Naive thymus-derived CD4-positive, alpha-beta T cell (primary cell): ENCODE data around the gene GHRH. TPM values are rescaled to one million over a fixed set of nuclear protein-coding genes. Genes with fewer than 3 reads are reported as not detected.

Source experiments
- ATAC-seq: fragments of 150-1000 bp; cut with Tn5 transposase; 2 replicates; pipeline ENCODE4 v1.10.0; 2021; ENCODE audit warnings: mild to moderate bottlenecking, moderate library complexity
- CTCF ChIA-PET: fragments of 350-600 bp; sonication (Branson Sonifier 250); formaldehyde crosslinking; loops from one replicate; lab custom pipeline; 2021; ENCODE audit warnings: antibody characterized with exemption; lab: Charles Lee
- POLR2A ChIA-PET: fragments of 350-600 bp; sonication (Branson Sonifier 250); formaldehyde crosslinking; loops from one replicate; lab custom pipeline; 2021; ENCODE audit warnings: antibody characterized with exemption, inconsistent platforms; lab: Charles Lee
- DNase-seq, 9 donors: peaks; one replicate each; pipeline versions ENCODE4 v3.0.0 to v3.0.0-alpha.2; 2020 to 2022; ENCODE audit warnings: mixed read lengths in 1 of 9
- H3K27ac ChIP-seq: one replicate; pipeline ENCODE4 v1.7.0; 2013; ENCODE audit warnings: mild to moderate bottlenecking, low read depth, low read length, moderate library complexity
- H3K27me3 ChIP-seq, 2 donors: one replicate each; pipeline ENCODE4 v1.7.0; 2013; ENCODE audit warnings: low read length in 2 of 2, mild to moderate bottlenecking in 2 of 2, moderate library complexity in 2 of 2; ENCODE audit not compliant: control insufficient read depth in 2 of 2, insufficient read depth in 2 of 2
- H3K36me3 ChIP-seq, 3 experiments: 1 replicate in 2 of 3; 2 replicates in 1 of 3; pipeline ENCODE4 v1.7.0; 2013; ENCODE audit warnings: low read length in 3 of 3, mild to moderate bottlenecking in 3 of 3, moderate library complexity in 1 of 3; ENCODE audit not compliant: insufficient read depth in 3 of 3, control insufficient read depth in 2 of 3
- H3K4me1 ChIP-seq, 2 donors: one replicate each; pipeline ENCODE4 v1.7.0; 2013; ENCODE audit warnings: low read length in 2 of 2, mild to moderate bottlenecking in 2 of 2, moderate library complexity in 1 of 2; ENCODE audit not compliant: control insufficient read depth in 2 of 2, insufficient read depth in 2 of 2
- H3K4me3 ChIP-seq: 2 replicates; pipeline ENCODE4 v1.7.0; 2013; ENCODE audit warnings: mild to moderate bottlenecking, low read length
- H3K9me3 ChIP-seq, 3 experiments: 1 replicate in 2 of 3; 2 replicates in 1 of 3; pipeline ENCODE4 v1.7.0; 2013; ENCODE audit warnings: low read length in 3 of 3; ENCODE audit not compliant: control insufficient read depth in 2 of 3
- H3K27ac Mint-ChIP-seq, 9 donors: one replicate each; pipeline ENCODE4 v1.8.0; 2020 to 2022; ENCODE audit warnings: mixed read lengths in 9 of 9, mild to moderate bottlenecking in 8 of 9, moderate library complexity in 5 of 9, inconsistent platforms in 2 of 9
- H3K27me3 Mint-ChIP-seq, 5 donors: one replicate each; pipeline ENCODE4 v1.8.0; 2021 to 2022; ENCODE audit warnings: mixed read lengths in 5 of 5, mild to moderate bottlenecking in 1 of 5
- H3K36me3 Mint-ChIP-seq, 5 donors: one replicate each; pipeline ENCODE4 v1.8.0; 2020 to 2022; ENCODE audit warnings: mixed read lengths in 5 of 5, mild to moderate bottlenecking in 3 of 5, inconsistent platforms in 1 of 5
- H3K4me1 Mint-ChIP-seq, 7 donors: one replicate each; pipeline ENCODE4 v1.8.0; 2020 to 2022; ENCODE audit warnings: mixed read lengths in 7 of 7, mild to moderate bottlenecking in 3 of 7, inconsistent platforms in 1 of 7
- H3K4me3 Mint-ChIP-seq, 10 donors: one replicate each; pipeline ENCODE4 v1.8.0; 2020 to 2022; ENCODE audit warnings: mild to moderate bottlenecking in 10 of 10, mixed read lengths in 10 of 10, moderate library complexity in 6 of 10, inconsistent platforms in 2 of 10
- H3K9me3 Mint-ChIP-seq, 11 donors: one replicate each; pipeline ENCODE4 v1.8.0; 2020 to 2022; ENCODE audit warnings: mixed read lengths in 11 of 11, mild to moderate bottlenecking in 4 of 11, inconsistent platforms in 1 of 11, moderate library complexity in 1 of 11
- intact Hi-C, 2 donors: fragments of 100-400 bp; cut with micrococcal nuclease; formaldehyde crosslinking; loops; one replicate each; pipeline ENCODE4 v1.15.1; 2023
- polyA plus RNA-seq, 2 donors: library from polyadenylated mRNA; unstranded; fragments of 300-500 nt; fragmentation: Illumina TruSeq; gene quantifications; one replicate each; pipeline ENCODE4 v1.2.3, GENCODE V29; 2021
- total RNA-seq, 6 experiments: library from RNA in 5 of 6; stranded (reverse) in 5 of 6; gene quantifications; 1 replicate in 5 of 6; 2 replicates in 1 of 6; pipeline ENCODE4 v1.2.3 and lab custom pipeline; 2021 to 2026

GHRH gene
- total and polyA plus RNA-seq, 7 experiments from 2014 or later, result not detected

- Mint-ChIP-seq H3K27ac (no peak overlapping the region), H3K27me3 (no peaks in the 10 kb centered on the region), H3K4me3 (no peak overlapping the region), H3K4me1 (no peaks in the 10 kb centered on the region), H3K9me3 (no peaks in the 10 kb centered on the region), H3K36me3 (peaks cover 14 to 79% (median 22%) of the 10 kb centered on the region in 5 donors)
- peaks cover 30 to 97% (median 63%) of the 10 kb centered on the region in 3 experiments for H3K36me3 ChIP-seq
- intact Hi-C loops, result no loop called here
- ChIA-PET POLR2A (no interaction called here), CTCF (interaction anchor here (0.7 kb wide), 1 partner anchor 43 kb away, joined by 3 read pairs; no protein-coding TSS in a partner anchor)
- no peak for DNase-seq
- H3K4me3 ChIP-seq, result no peak overlapping the region
- H3K4me1 ChIP-seq, result no peaks in the 10 kb centered on the region
- H3K27ac ChIP-seq, result no peak overlapping the region
- no peak for ATAC-seq
- H3K9me3 ChIP-seq, result no peaks in the 10 kb centered on the region
- no peaks in the 10 kb centered on the region for H3K27me3 ChIP-seq
These were observed 23.2 kb downstream of the GHRH start for GRCh38 chr20:37238426-37238825.

- intact Hi-C loops, result no loop called here
- no peak overlapping the region for H3K4me3 ChIP-seq
- no peaks in the 10 kb centered on the region for H3K27me3 ChIP-seq
- Mint-ChIP-seq H3K27me3 (no peaks in the 10 kb centered on the region), H3K4me1 (no peaks in the 10 kb centered on the region), H3K36me3 (peaks cover 12 to 75% (median 20%) of the 10 kb centered on the region in 5 donors), H3K4me3 (no peak overlapping the region), H3K27ac (no peak overlapping the region), H3K9me3 (no peaks in the 10 kb centered on the region)
- no peak overlapping the region for H3K27ac ChIP-seq
- no peak for DNase-seq
- no peak for ATAC-seq
- ChIA-PET CTCF (no interaction called here), POLR2A (no interaction called here)
- no peaks in the 10 kb centered on the region for H3K9me3 ChIP-seq
- peaks cover 30 to 99% (median 71%) of the 10 kb centered on the region in 3 experiments for H3K36me3 ChIP-seq
- no peaks in the 10 kb centered on the region for H3K4me1 ChIP-seq
These were observed 24.0 kb downstream of the GHRH start for GRCh38 chr20:37237656-37238055.

DNA sequence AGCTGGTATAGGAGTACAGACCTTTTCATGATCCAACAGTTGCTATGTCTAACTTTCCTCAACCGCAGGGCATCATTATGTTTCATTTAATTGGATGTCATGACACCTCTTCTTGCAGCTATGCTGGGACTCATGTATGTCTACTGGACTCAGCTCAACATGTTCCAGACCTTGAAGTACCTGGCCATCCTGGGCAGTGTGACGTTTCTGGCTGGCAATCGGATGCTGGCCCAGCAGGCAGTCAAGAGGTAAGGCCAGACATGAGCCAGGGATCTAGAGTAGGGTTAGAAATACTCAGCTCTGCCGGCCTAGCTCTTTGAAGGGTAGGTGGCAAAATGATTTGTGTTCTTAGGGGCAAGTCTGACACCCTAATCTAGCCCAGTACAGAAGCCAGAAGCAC, 25.2 kb downstream of the GHRH start:
- intact Hi-C loops, result no loop called here
- H3K27ac Mint-ChIP-seq, result peak overlapping the region in 1 of 9 donors; percentile 14
- ATAC-seq (no peak), DNase-seq (no peak)
- ChIA-PET POLR2A (no interaction called here), CTCF (no interaction called here)
- H3K36me3 ChIP-seq, result peaks cover 30 to 99% (median 68%) of the 10 kb centered on the region in 3 experiments
- no peak overlapping the region for H3K27ac ChIP-seq
- no peaks in the 10 kb centered on the region for H3K4me1 Mint-ChIP-seq
- H3K27me3 ChIP-seq, result no peaks in the 10 kb centered on the region
- H3K9me3 ChIP-seq, result no peaks in the 10 kb centered on the region
- peaks cover 18 to 74% (median 22%) of the 10 kb centered on the region in 5 donors for H3K36me3 Mint-ChIP-seq
- no peaks in the 10 kb centered on the region for H3K4me1 ChIP-seq
- H3K4me3 ChIP-seq, result no peak overlapping the region
- no peak overlapping the region for H3K4me3 Mint-ChIP-seq
- no peaks in the 10 kb centered on the region for H3K9me3 Mint-ChIP-seq
- H3K27me3 Mint-ChIP-seq, result no peaks in the 10 kb centered on the region

- Histone ChIP-seq H3K36me3 (peaks cover 37 to 99% (median 77%) of the 10 kb centered on the region in 3 experiments), H3K27ac (no peak overlapping the region), H3K27me3 (no peaks in the 10 kb centered on the region), H3K9me3 (no peaks in the 10 kb centered on the region), H3K4me1 (no peaks in the 10 kb centered on the region), H3K4me3 (no peak overlapping the region)
- no peaks in the 10 kb centered on the region for H3K9me3 Mint-ChIP-seq
- intact Hi-C loops, result no loop called here
- no peak overlapping the region for H3K4me3 Mint-ChIP-seq
- H3K36me3 Mint-ChIP-seq, result peaks cover 18 to 72% (median 28%) of the 10 kb centered on the region in 5 donors
- H3K27me3 Mint-ChIP-seq, result no peaks in the 10 kb centered on the region
- POLR2A ChIA-PET, result no interaction called here
- no peak overlapping the region for H3K27ac Mint-ChIP-seq
- no peak for DNase-seq
- no peaks in the 10 kb centered on the region for H3K4me1 Mint-ChIP-seq
- ATAC-seq, result no peak
- CTCF ChIA-PET, result no interaction called here
These were observed 26.5 kb downstream of the GHRH start for GRCh38 chr20:37235065-37235464.

GRCh38 chr20:37234254-37234581, 27.4 kb downstream of the GHRH start:
- Mint-ChIP-seq H3K27ac (no peak overlapping the region), H3K4me3 (no peak overlapping the region), H3K9me3 (no peaks in the 10 kb centered on the region), H3K4me1 (no peaks in the 10 kb centered on the region), H3K27me3 (no peaks in the 10 kb centered on the region), H3K36me3 (peaks cover 22 to 68% (median 30%) of the 10 kb centered on the region in 5 donors)
- no peaks in the 10 kb centered on the region for H3K9me3 ChIP-seq
- no peaks in the 10 kb centered on the region for H3K4me1 ChIP-seq
- intact Hi-C loops, result no loop called here
- ATAC-seq (no peak), DNase-seq (no peak)
- no peaks in the 10 kb centered on the region for H3K27me3 ChIP-seq
- H3K4me3 ChIP-seq, result no peak overlapping the region
- peaks cover 45 to 99% (median 80%) of the 10 kb centered on the region in 3 experiments for H3K36me3 ChIP-seq
- H3K27ac ChIP-seq, result no peak overlapping the region
- POLR2A ChIA-PET, result no interaction called here
- CTCF ChIA-PET, result no interaction called here

DNA sequence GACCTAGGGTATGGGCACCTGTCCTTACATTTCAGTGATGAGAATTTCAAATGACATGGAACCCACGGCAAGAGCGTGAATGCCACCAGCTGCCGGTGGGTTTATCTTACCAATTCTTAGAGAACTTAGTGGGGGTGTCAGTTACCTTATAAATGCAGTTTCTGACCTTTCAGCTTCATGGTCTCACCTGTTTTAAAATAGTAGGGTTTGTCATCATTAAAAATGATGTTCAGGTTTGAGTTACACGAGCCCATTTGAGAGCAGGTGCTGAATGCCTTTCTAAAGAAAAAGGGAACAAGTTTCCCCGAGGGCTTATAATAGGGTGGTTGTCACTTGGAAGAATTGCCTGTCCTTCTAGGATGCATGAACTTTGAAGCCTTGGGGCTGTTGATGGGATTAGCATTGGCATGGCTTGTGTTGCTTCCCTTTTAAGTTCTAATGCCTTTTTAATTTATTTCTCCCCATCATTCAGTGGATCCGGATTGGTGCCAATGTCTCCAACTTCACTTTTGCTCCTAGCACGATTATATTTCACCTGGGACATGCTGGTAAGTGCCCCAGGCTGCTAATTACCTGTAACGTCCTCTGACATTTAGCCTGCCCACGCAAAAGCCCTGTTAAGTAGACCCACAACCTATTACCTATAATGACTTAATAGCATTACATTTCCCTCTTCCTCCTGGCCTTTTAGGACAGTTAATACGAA, 27.9 kb downstream of the GHRH start:
- CTCF ChIA-PET, result interaction anchor here (0.7 kb wide), 1 partner anchor 1209 kb away, joined by 5 read pairs; no protein-coding TSS in a partner anchor

More for the DNA sequence above, 27.9 kb downstream of the GHRH start:
- Mint-ChIP-seq H3K4me3 (no peak overlapping the region), H3K27ac (no peak overlapping the region), H3K36me3 (peaks cover 26 to 68% (median 34%) of the 10 kb centered on the region in 5 donors), H3K27me3 (no peaks in the 10 kb centered on the region), H3K9me3 (no peaks in the 10 kb centered on the region), H3K4me1 (no peaks in the 10 kb centered on the region)
- Histone ChIP-seq H3K4me1 (no peaks in the 10 kb centered on the region), H3K27ac (no peak overlapping the region), H3K4me3 (no peak overlapping the region), H3K36me3 (peaks cover 51 to 99% (median 80%) of the 10 kb centered on the region in 3 experiments), H3K27me3 (no peaks in the 10 kb centered on the region), H3K9me3 (no peaks in the 10 kb centered on the region)
- intact Hi-C loops, result no loop called here
- DNase-seq (no peak), ATAC-seq (no peak)
- POLR2A ChIA-PET, result interaction anchor here (1.2 kb wide), 1 partner anchor 51 kb away, joined by 3 read pairs; no protein-coding TSS in a partner anchor
